Natural killer cell (primary cell): Measurements from ENCODE around the gene ZFYVE26. TPM values are rescaled to one million over a fixed set of nuclear protein-coding genes. Genes with fewer than 3 reads are reported as not detected.

ENCODE experiments used
- ATAC-seq, 3 donors: fragments of 150-1000 bp in 2 of 3; fragments of 200-7000 bp in 1 of 3; cut with Tn5 transposase; 1 replicate in 1 of 3; 2 replicates in 2 of 3; pipeline ENCODE4 v1.10.0; 2021; ENCODE audit warnings: mild to moderate bottlenecking in 2 of 3, moderate library complexity in 2 of 3
- DNase-seq, 2 donors: peaks; one replicate each; pipeline versions ENCODE4 v3.0.0 to v3.0.0-alpha.2; 2013 to 2021; ENCODE audit warnings: mixed read lengths in 1 of 2
- H3K27ac ChIP-seq: one replicate; pipeline ENCODE4 v1.5.1; 2013; ENCODE audit warnings: mild to moderate bottlenecking, low read length
- H3K27me3 ChIP-seq: one replicate; pipeline ENCODE4 v1.6.1; 2013; ENCODE audit warnings: low read length; ENCODE audit not compliant: control insufficient read depth, insufficient read depth
- H3K36me3 ChIP-seq: one replicate; pipeline ENCODE4 v1.6.1; 2013; ENCODE audit warnings: low read length; ENCODE audit not compliant: control insufficient read depth, insufficient read depth
- H3K4me1 ChIP-seq: one replicate; pipeline ENCODE4 v1.6.1; 2013; ENCODE audit warnings: low read length; ENCODE audit not compliant: control insufficient read depth, insufficient read depth
- H3K4me3 ChIP-seq: one replicate; pipeline ENCODE4 v1.5.1; 2013; ENCODE audit warnings: low read length
- H3K9me3 ChIP-seq: one replicate; pipeline ENCODE4 v1.6.1; 2013; ENCODE audit warnings: low read length; ENCODE audit not compliant: control insufficient read depth, insufficient read depth
- H3K27ac Mint-ChIP-seq, 2 donors: one replicate each; pipeline ENCODE4 v1.8.0; 2022; ENCODE audit warnings: mild to moderate bottlenecking in 2 of 2, mixed read lengths in 2 of 2, moderate library complexity in 1 of 2
- H3K27me3 Mint-ChIP-seq, 2 donors: one replicate each; pipeline ENCODE4 v1.8.0; 2022; ENCODE audit warnings: low read depth in 2 of 2, mixed read lengths in 2 of 2
- H3K36me3 Mint-ChIP-seq: one replicate; pipeline ENCODE4 v1.8.0; 2022; ENCODE audit warnings: mixed read lengths
- H3K4me1 Mint-ChIP-seq, 2 donors: one replicate each; pipeline ENCODE4 v1.8.0; 2022; ENCODE audit warnings: mixed read lengths in 2 of 2
- H3K4me3 Mint-ChIP-seq: one replicate; pipeline ENCODE4 v1.8.0; 2022; ENCODE audit warnings: mild to moderate bottlenecking, moderate library complexity, mixed read lengths
- H3K9me3 Mint-ChIP-seq, 2 donors: one replicate each; pipeline ENCODE4 v1.8.0; 2022; ENCODE audit warnings: mixed read lengths in 2 of 2
- WGBS: methylation state at CpG from one replicate; pipeline ENCODE4 v1.1.7; 2013; ENCODE audit warnings: missing lambda C conversion rate; ENCODE audit not compliant: insufficient coverage; 5-methylcytosine and 5-hydroxymethylcytosine counted together
- intact Hi-C: fragments of 100-400 bp; cut with micrococcal nuclease; formaldehyde crosslinking; loops from one replicate; pipeline ENCODE4 v1.14.2; 2022
- total RNA-seq, 4 donors: library from RNA; stranded (reverse); fragments of 120-200 nt in 1 of 4; gene quantifications; one replicate each; pipeline versions ENCODE4 v1.2.3 to v1.2.4, GENCODE V29; 2013 to 2022
- TF ChIP-seq, protein P1 (sequence below): fragments of 200-600 bp; IDR thresholded peaks from one replicate; pipeline ENCODE4 v1.8.0; 2022; ENCODE audit warnings: antibody characterized with exemption

The ZFYVE26 gene
- total RNA-seq, 3 donors from 2014 or later (not counting 1 experiment from before 2014, with no cell fraction given): 31.0 to 45.9 (median 35.5) TPM

GRCh38 chr14:67768219-67768618, 48.2 kb downstream of the ZFYVE26 start:
- DNase-seq: no peak
- no peak overlapping the region for H3K27ac ChIP-seq
- 93% methylated on average over 1 of the region's 2 CpGs for WGBS
- H3K36me3 ChIP-seq: peaks cover 75% of the 10 kb centered on the region
- TF ChIP-seq, protein P1, sequence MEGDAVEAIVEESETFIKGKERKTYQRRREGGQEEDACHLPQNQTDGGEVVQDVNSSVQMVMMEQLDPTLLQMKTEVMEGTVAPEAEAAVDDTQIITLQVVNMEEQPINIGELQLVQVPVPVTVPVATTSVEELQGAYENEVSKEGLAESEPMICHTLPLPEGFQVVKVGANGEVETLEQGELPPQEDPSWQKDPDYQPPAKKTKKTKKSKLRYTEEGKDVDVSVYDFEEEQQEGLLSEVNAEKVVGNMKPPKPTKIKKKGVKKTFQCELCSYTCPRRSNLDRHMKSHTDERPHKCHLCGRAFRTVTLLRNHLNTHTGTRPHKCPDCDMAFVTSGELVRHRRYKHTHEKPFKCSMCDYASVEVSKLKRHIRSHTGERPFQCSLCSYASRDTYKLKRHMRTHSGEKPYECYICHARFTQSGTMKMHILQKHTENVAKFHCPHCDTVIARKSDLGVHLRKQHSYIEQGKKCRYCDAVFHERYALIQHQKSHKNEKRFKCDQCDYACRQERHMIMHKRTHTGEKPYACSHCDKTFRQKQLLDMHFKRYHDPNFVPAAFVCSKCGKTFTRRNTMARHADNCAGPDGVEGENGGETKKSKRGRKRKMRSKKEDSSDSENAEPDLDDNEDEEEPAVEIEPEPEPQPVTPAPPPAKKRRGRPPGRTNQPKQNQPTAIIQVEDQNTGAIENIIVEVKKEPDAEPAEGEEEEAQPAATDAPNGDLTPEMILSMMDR: no peak
- H3K4me1 Mint-ChIP-seq: no peaks in the 10 kb centered on the region
- no peaks in the 10 kb centered on the region for H3K27me3 Mint-ChIP-seq
- intact Hi-C loops: no loop called here
- no peaks in the 10 kb centered on the region for H3K9me3 Mint-ChIP-seq
- peaks cover 51% of the 10 kb centered on the region for H3K36me3 Mint-ChIP-seq
- H3K4me3 Mint-ChIP-seq: no peak overlapping the region
- no peaks in the 10 kb centered on the region for H3K9me3 ChIP-seq
- no peak overlapping the region for H3K27ac Mint-ChIP-seq
- no peaks in the 10 kb centered on the region for H3K4me1 ChIP-seq
- no peaks in the 10 kb centered on the region for H3K27me3 ChIP-seq
- ATAC-seq: no peak
- no peak overlapping the region for H3K4me3 ChIP-seq

DNA sequence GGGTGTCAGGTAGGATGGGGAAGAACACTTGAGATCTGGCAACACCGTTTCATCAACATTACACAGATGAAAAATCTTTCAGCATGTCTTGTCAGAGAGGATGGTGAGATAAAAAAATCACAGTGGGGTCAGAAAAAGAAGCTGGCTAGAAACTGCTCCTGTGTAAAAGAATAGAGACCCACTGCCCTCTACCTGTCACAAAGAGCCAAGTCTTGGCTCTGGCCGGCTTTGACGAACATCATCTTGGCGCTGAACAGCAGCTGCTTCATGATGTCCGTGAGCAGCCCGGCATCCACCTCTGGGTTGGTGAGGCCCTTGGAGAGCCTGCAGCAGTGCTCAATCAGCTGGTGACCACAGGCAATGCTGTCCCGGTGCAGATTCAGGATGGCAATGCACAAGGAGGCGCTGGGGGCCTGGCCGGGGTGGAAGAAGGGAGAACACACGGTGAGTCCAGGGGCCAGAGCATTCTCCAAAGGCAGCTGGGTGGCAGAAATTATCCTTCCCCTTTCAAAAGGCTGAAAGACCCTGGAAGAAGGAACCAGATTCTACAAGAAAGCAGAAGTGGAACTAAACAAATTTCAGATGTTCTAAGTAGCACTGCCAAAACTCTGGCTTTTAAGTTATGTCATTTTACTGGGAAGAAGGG, 50.2 kb downstream of the ZFYVE26 start:
- no peak overlapping the region for H3K27ac Mint-ChIP-seq
- no peaks in the 10 kb centered on the region for H3K4me1 Mint-ChIP-seq
- peak in 1 of 2 donors; percentile 4 for DNase-seq
- no peak overlapping the region for H3K4me3 ChIP-seq
- H3K9me3 ChIP-seq: no peaks in the 10 kb centered on the region
- peaks cover 69% of the 10 kb centered on the region for H3K36me3 ChIP-seq
- H3K27me3 ChIP-seq: no peaks in the 10 kb centered on the region
- H3K36me3 Mint-ChIP-seq: peaks cover 51% of the 10 kb centered on the region
- no peaks in the 10 kb centered on the region for H3K4me1 ChIP-seq
- H3K9me3 Mint-ChIP-seq: no peaks in the 10 kb centered on the region
- WGBS: 80% methylated on average over 10 of the region's 10 CpGs
- H3K27me3 Mint-ChIP-seq: no peaks in the 10 kb centered on the region
- intact Hi-C loops: no loop called here
- TF ChIP-seq, protein P1: no peak
- no peak overlapping the region for H3K4me3 Mint-ChIP-seq
- no peak overlapping the region for H3K27ac ChIP-seq
- ATAC-seq: no peak

DNA sequence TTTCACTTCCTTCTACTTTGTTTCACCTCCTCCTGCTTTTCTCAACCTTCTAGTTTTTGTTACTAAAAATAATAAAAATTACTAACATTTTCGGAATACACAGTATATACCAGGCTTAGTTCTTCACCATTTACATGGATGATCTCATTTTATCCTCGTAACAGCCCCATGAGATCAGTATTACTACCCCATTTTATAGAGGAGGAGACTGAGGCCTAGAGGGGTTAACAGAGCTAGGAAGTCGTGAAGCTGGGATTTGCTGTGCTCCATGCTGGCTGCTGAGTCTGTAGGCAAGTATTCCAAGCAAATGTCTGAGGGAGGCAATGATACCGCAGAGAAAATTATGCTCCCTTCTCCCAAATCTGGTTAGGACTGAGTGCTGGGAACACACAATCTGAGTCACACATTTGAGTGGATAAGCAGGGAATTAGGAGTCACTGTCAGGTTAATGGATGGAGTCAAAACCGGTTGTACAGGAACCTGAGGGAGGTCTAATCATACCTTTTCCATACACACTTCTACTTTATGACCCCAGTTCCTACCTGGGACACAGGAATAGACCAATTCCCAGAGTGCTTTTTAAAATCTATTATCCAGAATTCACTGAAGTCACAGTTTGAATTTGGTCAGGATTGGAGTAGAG, 51.1 kb downstream of the ZFYVE26 start:
- Mint-ChIP-seq H3K36me3 (peaks cover 51% of the 10 kb centered on the region), H3K27ac (no peak overlapping the region), H3K4me3 (no peak overlapping the region), H3K4me1 (no peaks in the 10 kb centered on the region), H3K27me3 (no peaks in the 10 kb centered on the region), H3K9me3 (no peaks in the 10 kb centered on the region)
- no peaks in the 10 kb centered on the region for H3K9me3 ChIP-seq
- no peak overlapping the region for H3K4me3 ChIP-seq
- ATAC-seq (no peak), DNase-seq (no peak)
- peaks cover 75% of the 10 kb centered on the region for H3K36me3 ChIP-seq
- H3K27me3 ChIP-seq: no peaks in the 10 kb centered on the region
- H3K4me1 ChIP-seq: no peaks in the 10 kb centered on the region
- H3K27ac ChIP-seq: no peak overlapping the region
- TF ChIP-seq, protein P1: no peak
- intact Hi-C loops: no loop called here
- WGBS: 98% methylated on average over 4 of the region's 5 CpGs
